B cell (primary cell): ENCODE data around the gene EIPR1. TPM values are rescaled to one million over a fixed set of nuclear protein-coding genes. Genes with fewer than 3 reads are reported as not detected.
"Not testable (repeated sequence)": the region's sequence is repeated elsewhere in the genome, so short reads cannot be mapped to it uniquely, and the experiment has no call there.

Experiments used
- ATAC-seq: fragments of 200-7000 bp; cut with Tn5 transposase; one replicate; pipeline ENCODE4 v1.10.0; 2021; ENCODE audit warnings: low read depth, mild to moderate bottlenecking, moderate number of reproducible peaks, moderate library complexity
- CTCF ChIA-PET: fragments of 350-600 bp; sonication (Branson Sonifier 250); formaldehyde crosslinking; loops from one replicate; lab custom pipeline; 2021; ENCODE audit warnings: antibody characterized with exemption, inconsistent platforms; lab: Charles Lee
- POLR2A ChIA-PET: fragments of 350-600 bp; sonication (Branson Sonifier 250); formaldehyde crosslinking; loops from one replicate; lab custom pipeline; 2021; ENCODE audit warnings: antibody characterized with exemption; lab: Charles Lee
- DNase-seq: peaks from one replicate; pipeline ENCODE4 v3.0.0; 2013
- H2AFZ ChIP-seq: 2 replicates; pipeline ENCODE4 v1.6.1; 2012; ENCODE audit warnings: mild to moderate bottlenecking, low read depth, low read length; ENCODE audit not compliant: insufficient read depth, poor library complexity, severe bottlenecking
- H3K27ac ChIP-seq, 2 donors: 1 replicate in 1 of 2; 2 replicates in 1 of 2; pipeline ENCODE4 v1.5.1; 2012 to 2013; ENCODE audit warnings: low read length in 2 of 2, mild to moderate bottlenecking in 2 of 2, moderate library complexity in 1 of 2
- H3K27me3 ChIP-seq, 4 experiments: fragments of 200-600 bp in 1 of 4; sonication (generic) in 1 of 4; replicated peaks in 1 of 4; 1 replicate in 2 of 4; 2 replicates in 2 of 4; pipeline versions ENCODE4 v1.6.1 to v1.7.0; 2013 to 2016; ENCODE audit warnings: low read length in 3 of 4, mild to moderate bottlenecking in 2 of 4, mixed read lengths in 1 of 4, moderate library complexity in 1 of 4; ENCODE audit not compliant: insufficient read depth in 4 of 4, control insufficient read depth in 3 of 4; ENCODE audit errors: control extremely low read depth in 1 of 4
- H3K36me3 ChIP-seq, 2 experiments: replicated peaks in 1 of 2; 1 replicate in 1 of 2; 2 replicates in 1 of 2; pipeline versions ENCODE4 v1.6.1 to v1.7.1; 2013; ENCODE audit warnings: low read length in 1 of 2; ENCODE audit not compliant: insufficient read depth in 2 of 2, control insufficient read depth in 1 of 2; ENCODE audit errors: control extremely low read depth in 1 of 2, extremely low read depth in 1 of 2
- H3K4me1 ChIP-seq, 2 donors: fragments of 200-600 bp in 1 of 2; sonication (generic) in 1 of 2; 1 replicate in 1 of 2; 2 replicates in 1 of 2; pipeline versions ENCODE4 v1.5.1 to v1.6.1; 2013 to 2017; ENCODE audit warnings: low read length in 2 of 2; ENCODE audit not compliant: control insufficient read depth in 2 of 2, insufficient read depth in 2 of 2
- H3K4me2 ChIP-seq: replicated peaks from 2 replicates; pipeline ENCODE3; 2012; ENCODE audit warnings: mild to moderate bottlenecking, low read depth, low read length; ENCODE audit not compliant: poor library complexity, severe bottlenecking
- H3K4me3 ChIP-seq, 5 experiments: fragments of 200-600 bp in 1 of 5; sonication (generic) in 1 of 5; 1 replicate in 3 of 5; 2 replicates in 2 of 5; pipeline versions ENCODE4 v1.5.1 to v1.7.0; 2011 to 2016; ENCODE audit warnings: low read length in 4 of 5, mild to moderate bottlenecking in 4 of 5, low read depth in 2 of 5, control low read depth in 1 of 5, moderate library complexity in 1 of 5; ENCODE audit not compliant: insufficient read depth in 1 of 5; ENCODE audit errors: control extremely low read depth in 1 of 5, extremely low read depth in 1 of 5
- H3K79me2 ChIP-seq: fragments of 200-600 bp; sonication (generic); one replicate; pipeline ENCODE4 v1.6.0; 2016; ENCODE audit warnings: low read length; ENCODE audit not compliant: control insufficient read depth, insufficient read depth
- H3K9ac ChIP-seq: fragments of 200-600 bp; sonication (generic); 2 replicates; pipeline ENCODE4 v1.6.1; 2017; ENCODE audit warnings: mild to moderate bottlenecking, low read length, moderate library complexity
- H3K9me3 ChIP-seq, 3 donors: one replicate each; pipeline versions ENCODE4 v1.6.1 to v1.7.1; 2013; ENCODE audit warnings: low read length in 2 of 3; ENCODE audit not compliant: control insufficient read depth in 2 of 3, insufficient read depth in 1 of 3; ENCODE audit errors: control extremely low read depth in 1 of 3
- H4K20me1 ChIP-seq: 2 replicates; pipeline ENCODE4 v1.6.0; 2012; ENCODE audit warnings: mild to moderate bottlenecking, low read length; ENCODE audit not compliant: insufficient read depth, control insufficient read depth, poor library complexity, severe bottlenecking
- H3K27ac Mint-ChIP-seq: one replicate; pipeline ENCODE4 v1.8.0; 2021; ENCODE audit warnings: mixed read lengths
- H3K27me3 Mint-ChIP-seq: one replicate; pipeline ENCODE4 v1.8.0; 2021; ENCODE audit warnings: mixed read lengths
- H3K4me1 Mint-ChIP-seq: one replicate; pipeline ENCODE4 v1.8.0; 2021; ENCODE audit warnings: mixed read lengths
- H3K4me3 Mint-ChIP-seq: one replicate; pipeline ENCODE4 v1.8.0; 2021; ENCODE audit warnings: mixed read lengths
- H3K9me3 Mint-ChIP-seq: one replicate; pipeline ENCODE4 v1.8.0; 2022; ENCODE audit warnings: mixed read lengths; ENCODE audit not compliant: insufficient read depth
- EZH2 ChIP-seq: IDR thresholded peaks from 2 replicates; pipeline ENCODE4 v1.6.1; 2012; ENCODE audit warnings: borderline replicate concordance, low read depth, mild to moderate bottlenecking, moderate library complexity, low read length; ENCODE audit not compliant: insufficient read depth, poor library complexity, severe bottlenecking
- WGBS: methylation state at CpG from one replicate; pipeline ENCODE4 v1.1.5; 2013; ENCODE audit warnings: missing lambda C conversion rate; ENCODE audit not compliant: insufficient coverage; 5-methylcytosine and 5-hydroxymethylcytosine counted together
- intact Hi-C: fragments of 100-400 bp; cut with micrococcal nuclease; formaldehyde crosslinking; loops from one replicate; pipeline ENCODE4 v1.10.0; 2022
- polyA plus RNA-seq: library from polyadenylated mRNA; depleted of rRNA; stranded (reverse); fragments of >200 nt; gene quantifications from 2 replicates; pipeline ENCODE4 v1.2.3, GENCODE V29; 2012
- total RNA-seq, 2 donors: library from RNA; stranded (reverse); fragments of 120-200 nt in 1 of 2; gene quantifications; 1 replicate in 1 of 2; 2 replicates in 1 of 2; pipeline versions ENCODE4 v1.2.3 to v1.2.4, GENCODE V29; 2013 to 2022
- TF ChIP-seq, protein P1 (sequence below): fragments of 200-600 bp; IDR thresholded peaks from one replicate; pipeline ENCODE4 v1.8.0; 2022; ENCODE audit warnings: antibody characterized with exemption, mild to moderate bottlenecking

The EIPR1 gene
- total and polyA plus RNA-seq, 2 donors (not counting 1 experiment from before 2014, with no cell fraction given): 31.8 to 37.0 TPM

DNA sequence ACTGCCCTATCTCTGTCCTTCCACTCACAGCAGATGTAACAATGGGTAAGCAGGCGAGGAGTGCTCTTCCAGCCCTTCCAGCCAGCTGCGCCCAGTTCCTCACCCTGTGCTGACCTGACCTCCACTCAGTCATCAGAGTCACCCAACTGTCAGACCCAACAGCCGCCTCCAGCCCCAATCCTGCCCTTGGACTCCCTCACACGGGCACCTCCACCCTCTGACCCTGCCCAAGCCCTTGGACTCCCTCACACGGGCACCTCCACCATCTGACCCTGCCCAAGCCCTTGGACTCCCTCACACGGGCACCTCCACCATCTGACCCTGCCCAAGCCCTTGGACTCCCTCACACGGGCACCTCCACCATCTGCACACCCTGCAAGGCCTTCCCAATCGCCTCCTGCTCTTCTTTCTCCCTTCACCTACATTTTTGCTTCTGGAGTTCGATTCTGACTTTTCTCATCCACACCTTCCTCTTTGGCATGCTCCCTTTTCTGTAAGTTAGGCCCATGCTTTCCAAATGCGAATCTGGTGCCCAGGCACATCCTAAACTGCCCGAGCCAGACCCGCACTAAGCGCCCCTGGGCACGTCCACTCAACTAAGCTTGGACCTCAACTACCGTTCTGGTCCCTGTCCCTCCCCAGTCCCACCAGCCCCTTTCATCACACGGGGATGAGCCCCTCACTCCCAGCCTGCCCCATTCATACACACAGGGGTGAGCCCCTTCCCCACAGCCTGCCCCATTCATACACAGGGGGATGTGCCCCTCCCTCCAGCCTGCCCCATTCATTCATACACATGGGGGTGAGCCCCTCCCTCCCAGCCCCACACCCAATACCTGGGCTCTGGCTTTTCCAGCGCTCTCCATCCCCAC is 15.9 kb downstream of the EIPR1 start:
- H3K4me3 Mint-ChIP-seq: no peak overlapping the region
- ATAC-seq: no peak

DNA sequence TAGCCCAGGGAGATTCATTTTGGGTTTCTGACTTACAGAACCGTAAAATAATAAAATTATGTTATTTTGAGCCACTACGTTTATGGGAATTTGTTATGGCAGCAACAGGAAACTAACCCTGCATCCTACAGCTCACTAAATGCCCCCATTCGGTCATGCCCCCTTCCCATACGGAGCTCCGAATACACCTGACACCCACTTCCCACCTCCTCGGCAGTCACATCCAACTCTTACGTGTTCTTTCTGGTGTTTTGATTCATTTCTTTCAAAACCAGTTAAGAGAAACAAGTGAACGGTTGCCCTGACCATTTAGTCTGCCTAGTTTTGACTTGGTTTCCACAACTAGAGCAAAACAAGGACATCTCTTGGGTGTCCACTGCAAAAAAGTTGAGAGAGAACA is 19.7 kb downstream of the EIPR1 start:
- intact Hi-C loops: no loop called here
- Mint-ChIP-seq H3K4me3 (no peak overlapping the region), H3K27me3 (no peaks in the 10 kb centered on the region), H3K27ac (no peak overlapping the region), H3K9me3 (no peaks in the 10 kb centered on the region), H3K4me1 (peaks cover 47% of the 10 kb centered on the region)
- Histone ChIP-seq H3K4me3 (no peak overlapping the region), H3K36me3 (peaks cover 0 to 14% of the 10 kb centered on the region in 2 experiments), H3K79me2 (peaks cover 65% of the 10 kb centered on the region), H3K27ac (peak overlapping the region in 1 of 2 donors; percentile 50), H3K9me3 (no peaks in the 10 kb centered on the region), H3K27me3 (no peaks in the 10 kb centered on the region), H2AFZ (no peak overlapping the region), H3K4me1 (peaks cover 12 to 25% of the 10 kb centered on the region in 2 donors), H3K9ac (no peak overlapping the region), H3K4me2 (no peak overlapping the region), H4K20me1 (peaks cover 23% of the 10 kb centered on the region)
- ChIA-PET CTCF (no interaction called here), POLR2A (no interaction called here)
- DNase-seq: no peak
- 98% methylated on average over 6 of the region's 8 CpGs for WGBS
- no peak for TF ChIP-seq EZH2
- TF ChIP-seq, protein P1, sequence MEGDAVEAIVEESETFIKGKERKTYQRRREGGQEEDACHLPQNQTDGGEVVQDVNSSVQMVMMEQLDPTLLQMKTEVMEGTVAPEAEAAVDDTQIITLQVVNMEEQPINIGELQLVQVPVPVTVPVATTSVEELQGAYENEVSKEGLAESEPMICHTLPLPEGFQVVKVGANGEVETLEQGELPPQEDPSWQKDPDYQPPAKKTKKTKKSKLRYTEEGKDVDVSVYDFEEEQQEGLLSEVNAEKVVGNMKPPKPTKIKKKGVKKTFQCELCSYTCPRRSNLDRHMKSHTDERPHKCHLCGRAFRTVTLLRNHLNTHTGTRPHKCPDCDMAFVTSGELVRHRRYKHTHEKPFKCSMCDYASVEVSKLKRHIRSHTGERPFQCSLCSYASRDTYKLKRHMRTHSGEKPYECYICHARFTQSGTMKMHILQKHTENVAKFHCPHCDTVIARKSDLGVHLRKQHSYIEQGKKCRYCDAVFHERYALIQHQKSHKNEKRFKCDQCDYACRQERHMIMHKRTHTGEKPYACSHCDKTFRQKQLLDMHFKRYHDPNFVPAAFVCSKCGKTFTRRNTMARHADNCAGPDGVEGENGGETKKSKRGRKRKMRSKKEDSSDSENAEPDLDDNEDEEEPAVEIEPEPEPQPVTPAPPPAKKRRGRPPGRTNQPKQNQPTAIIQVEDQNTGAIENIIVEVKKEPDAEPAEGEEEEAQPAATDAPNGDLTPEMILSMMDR: no peak
- no peak for ATAC-seq

More for the DNA sequence above, 15.9 kb downstream of the EIPR1 start:
- Histone ChIP-seq H3K4me2 (no peak overlapping the region), H3K27me3 (no peaks in the 10 kb centered on the region), H3K79me2 (peaks cover 67% of the 10 kb centered on the region), H3K36me3 (no peaks in the 10 kb centered on the region), H3K4me1 (peaks cover 17 to 22% of the 10 kb centered on the region in 2 donors), H3K9ac (no peak overlapping the region), H2AFZ (no peak overlapping the region), H4K20me1 (peaks cover 24% of the 10 kb centered on the region), H3K27ac (no peak overlapping the region), H3K4me3 (no peak overlapping the region), H3K9me3 (no peaks in the 10 kb centered on the region)
- intact Hi-C loops: no loop called here
- no peaks in the 10 kb centered on the region for H3K9me3 Mint-ChIP-seq
- WGBS: 91% methylated on average over 17 of the region's 17 CpGs
- TF ChIP-seq, protein P1: no peak
- TF ChIP-seq EZH2: no peak
- CTCF ChIA-PET: no interaction called here
- no peak for DNase-seq
- H3K27me3 Mint-ChIP-seq: no peaks in the 10 kb centered on the region
- POLR2A ChIA-PET: no interaction called here
- H3K27ac Mint-ChIP-seq: no peak overlapping the region
- peaks cover 48% of the 10 kb centered on the region for H3K4me1 Mint-ChIP-seq

- H3K9ac ChIP-seq, H3K9me3 Mint-ChIP-seq, H3K4me2 ChIP-seq, intact Hi-C loops, ATAC-seq, POLR2A ChIA-PET, H2AFZ ChIP-seq, H3K27me3 ChIP-seq, H3K27me3 Mint-ChIP-seq, CTCF ChIA-PET, H3K9me3 ChIP-seq, H3K4me3 ChIP-seq: not testable (repeated sequence)
- Mint-ChIP-seq H3K27ac (peak overlapping the region; percentile 75), H3K4me3 (peak overlapping the region; percentile 9), H3K4me1 (peaks cover 43% of the 10 kb centered on the region)
- WGBS: no CpG with 5 or more reads among the region's 2 CpGs
- peaks cover 60% of the 10 kb centered on the region for H3K79me2 ChIP-seq
- peaks cover 12 to 20% of the 10 kb centered on the region in 2 donors for H3K4me1 ChIP-seq
- H3K36me3 ChIP-seq: peaks cover 0 to 17% of the 10 kb centered on the region in 2 experiments
- peak; percentile 40 for DNase-seq
- H3K27ac ChIP-seq: peak overlapping the region in 1 of 2 donors; percentile 50
- H4K20me1 ChIP-seq: peaks cover 18% of the 10 kb centered on the region
These were observed 20.2 kb downstream of the EIPR1 start for GRCh38 chr2:3357446-3357845.
